K562 (cell line): Measurements from ENCODE around the gene MLLT1. TPM values are rescaled to one million over a fixed set of nuclear protein-coding genes. Genes with fewer than 3 reads are reported as not detected.

Experiments used
- ATAC-seq: fragments of 200-7000 bp; cut with Tn5 transposase; 3 replicates; pipeline ENCODE4 v1.9.1; 2020; ENCODE audit warnings: moderate library complexity
- BruUV-seq: library from RNA; stranded (reverse); fragments of 400-500 nt; replicated peaks from 2 replicates; lab custom pipeline; 2021; lab: Mats Ljungman, UMichigan
- CTCF ChIA-PET: fragments of 300-600 bp; formaldehyde crosslinking; extraction: SDS; loops from one replicate; lab custom pipeline; 2021; ENCODE audit warnings: low intra/inter-chr PET ratio; lab: Yijun Ruan, JAX
- POLR2A ChIA-PET: fragments of 300-600, 350-650 bp; sonication (Branson Sonifier 250); formaldehyde crosslinking; extraction: SDS; loops from one replicate; lab custom pipeline; 2021; ENCODE audit warnings: antibody characterized with exemption, inconsistent platforms; lab: Yijun Ruan, JAX
- DNase-seq, 4 experiments: peaks; one replicate each; pipeline versions ENCODE4 v3.0.0 to v3.0.0-alpha.2; 2011 to 2018; ENCODE audit warnings: low spot score in 3 of 4, mixed read lengths in 3 of 4; ENCODE audit errors: extremely low read depth in 1 of 4
- FAIRE-seq: peaks from 2 replicates; lab custom pipeline; 2011; peaks lifted over from hg19 to GRCh38; lab: Jason Lieb, UNC
- H2AFZ ChIP-seq: 2 replicates; pipeline ENCODE4 v1.6.0; 2011; ENCODE audit warnings: low read depth, low read length, control low read depth, inconsistent platforms
- H3K27ac ChIP-seq: fragments of 200-600 bp; 3 replicates; pipeline ENCODE4 v1.8.0; 2011; ENCODE audit warnings: low read depth, mild to moderate bottlenecking, control low read depth, inconsistent platforms, low read length, moderate library complexity, mixed read lengths; ENCODE audit errors: extremely low read depth
- H3K27me3 ChIP-seq, 2 experiments: fragments of 300-600 bp in 1 of 2; 2 replicates in 1 of 2; 3 replicates in 1 of 2; pipeline versions ENCODE4 v1.6.0 to v1.8.0; 2011; ENCODE audit warnings: inconsistent platforms in 2 of 2, low read length in 2 of 2, mild to moderate bottlenecking in 1 of 2, mixed read lengths in 1 of 2, moderate library complexity in 1 of 2; ENCODE audit not compliant: control insufficient read depth in 2 of 2, insufficient read depth in 2 of 2
- H3K36me3 ChIP-seq: fragments of 300-600 bp; 3 replicates; pipeline ENCODE4 v1.8.0; 2011; ENCODE audit warnings: mild to moderate bottlenecking, low read length, inconsistent platforms; ENCODE audit not compliant: control insufficient read depth, insufficient read depth
- H3K4me1 ChIP-seq, 2 experiments: fragments of 200-600 bp in 1 of 2; replicated peaks in 1 of 2; 2 replicates in 1 of 2; 3 replicates in 1 of 2; pipeline versions ENCODE4 v1.5.1 to v1.8.0; 2011; ENCODE audit warnings: inconsistent platforms in 2 of 2, low read length in 2 of 2, mild to moderate bottlenecking in 1 of 2, mixed read lengths in 1 of 2, moderate library complexity in 1 of 2; ENCODE audit not compliant: control insufficient read depth in 2 of 2, insufficient read depth in 2 of 2
- H3K4me2 ChIP-seq: 2 replicates; pipeline ENCODE4 v1.6.1; 2011; ENCODE audit warnings: low read length, control low read depth, inconsistent platforms, mixed read lengths; ENCODE audit not compliant: insufficient read depth
- H3K4me3 ChIP-seq: fragments of 200-600 bp; sonication (generic), shearing (Covaris generic); 2 replicates; pipeline ENCODE4 v1.5.1; 2016; ENCODE audit warnings: control low read depth, inconsistent platforms
- H3K79me2 ChIP-seq: fragments of 200-600 bp; 3 replicates; pipeline ENCODE4 v1.8.0; 2011; ENCODE audit warnings: low read length, inconsistent platforms; ENCODE audit not compliant: control insufficient read depth, insufficient read depth
- H3K9ac ChIP-seq, 2 experiments: 2 replicates each; pipeline versions ENCODE4 v1.6.0 to v1.6.1; 2011; ENCODE audit warnings: low read depth in 2 of 2, low read length in 2 of 2, control low read depth in 1 of 2, inconsistent platforms in 1 of 2, mild to moderate bottlenecking in 1 of 2, mixed read lengths in 1 of 2; ENCODE audit not compliant: insufficient read depth in 1 of 2
- H3K9me1 ChIP-seq: one replicate; pipeline ENCODE4 v1.6.0; 2011; ENCODE audit warnings: inconsistent platforms, mild to moderate bottlenecking, low read length, moderate library complexity; ENCODE audit not compliant: control insufficient read depth, insufficient read depth
- H3K9me3 ChIP-seq: replicated peaks from 2 replicates; pipeline ENCODE4 v1.5.1; 2011; ENCODE audit warnings: low read depth, low read length, inconsistent platforms; ENCODE audit not compliant: control insufficient read depth, insufficient read depth
- H4K20me1 ChIP-seq: replicated peaks from 2 replicates; pipeline ENCODE4 v1.6.1; 2011; ENCODE audit warnings: low read length, inconsistent platforms, mixed read lengths; ENCODE audit not compliant: control insufficient read depth, insufficient read depth
- AFF1 ChIP-seq, 2 experiments: fragments of 450-650 bp; IDR thresholded peaks; 2 replicates each; pipeline ENCODE4 v1.6.1; 2018; ENCODE audit warnings: mild to moderate bottlenecking in 2 of 2, low read depth in 1 of 2; ENCODE audit not compliant: partially characterized antibody in 2 of 2
- ATF2 ChIP-seq: sonication (generic); formaldehyde crosslinking; IDR thresholded peaks from 2 replicates; pipeline ENCODE4 v1.8.1; 2022; ENCODE audit warnings: missing genetic modification reagents
- ETS2 ChIP-seq: IDR thresholded peaks from 2 replicates; pipeline ENCODE4 v1.6.1; 2016; ENCODE audit warnings: borderline replicate concordance, missing genetic modification characterization, mild to moderate bottlenecking, moderate library complexity, missing compliant biosample characterization; ENCODE audit not compliant: poor library complexity, severe bottlenecking
- FOXJ2 ChIP-seq: fragments of 200-800 bp; sonication (Bioruptor generic); IDR thresholded peaks from 2 replicates; pipeline ENCODE4 v1.6.1; 2016; ENCODE audit warnings: missing genetic modification characterization, missing compliant biosample characterization
- HDAC2 ChIP-seq: fragments of 450-650 bp; IDR thresholded peaks from 2 replicates; pipeline ENCODE4 v1.6.1; 2016; ENCODE audit warnings: mild to moderate bottlenecking
- HNRNPH1 ChIP-seq: fragments of 200-400 bp; formaldehyde crosslinking; optimal IDR thresholded peaks from 2 replicates; pipeline ENCODE3; 2017; ENCODE audit warnings: low read depth, mild to moderate bottlenecking, low read length, moderate library complexity
- JUNB ChIP-seq: fragments of 450-650 bp; formaldehyde crosslinking; conservative IDR thresholded peaks from 2 replicates; pipeline ENCODE4 v1.4.0; 2020; ENCODE audit warnings: mild to moderate bottlenecking
- LARP7 ChIP-seq: fragments of 450-650 bp; IDR thresholded peaks from 2 replicates; pipeline ENCODE4 v1.6.1; 2016
- MAFF ChIP-seq: IDR thresholded peaks from 2 replicates; pipeline ENCODE4 v1.6.1; 2012; ENCODE audit warnings: low read length, improper control_type of control experiment
- MYNN ChIP-seq, 2 experiments: sonication (generic); formaldehyde crosslinking in 1 of 2; IDR thresholded peaks; 2 replicates each; pipeline versions ENCODE4 v1.5.0 to v1.6.1; 2016 to 2020; ENCODE audit warnings: antibody characterized with exemption in 1 of 2, missing genetic modification reagents in 1 of 2
- RBM34 ChIP-seq: fragments of 200-400 bp; formaldehyde crosslinking; IDR thresholded peaks from 2 replicates; pipeline ENCODE4 v1.6.1; 2018; ENCODE audit warnings: low read length, borderline replicate concordance; ENCODE audit not compliant: insufficient read depth
- SNRNP70 ChIP-seq: fragments of 200-400 bp; formaldehyde crosslinking; optimal IDR thresholded peaks from 2 replicates; pipeline ENCODE3; 2017; ENCODE audit warnings: low read depth, low read length
- SP1 ChIP-seq: sonication (generic); formaldehyde crosslinking; IDR thresholded peaks from 2 replicates; pipeline ENCODE4 v1.8.1; 2022; ENCODE audit warnings: mild to moderate bottlenecking, missing genetic modification reagents
- TAF9B ChIP-seq: fragments of 450-650 bp; IDR thresholded peaks from 2 replicates; pipeline ENCODE4 v1.6.1; 2018; ENCODE audit warnings: mild to moderate bottlenecking; ENCODE audit not compliant: partially characterized antibody
- TGIF2 ChIP-seq: sonication (generic); formaldehyde crosslinking; IDR thresholded peaks from 2 replicates; pipeline ENCODE4 v1.8.1; 2022; ENCODE audit warnings: mild to moderate bottlenecking, missing genetic modification reagents, moderate library complexity
- XRCC3 ChIP-seq: fragments of 450-650 bp; IDR thresholded peaks from 2 replicates; pipeline ENCODE4 v1.6.1; 2017; ENCODE audit warnings: mild to moderate bottlenecking, moderate library complexity
- ZNF277 ChIP-seq: fragments of 250-450 bp; sonication (Bioruptor Pico); IDR thresholded peaks from 2 replicates; pipeline ENCODE4 v1.8.0; 2022; ENCODE audit warnings: inconsistent platforms, mild to moderate bottlenecking, moderate library complexity, borderline replicate concordance
- WGBS: fragments of 100-300 bp; shearing (Covaris generic); methylation state at CpG from one replicate; pipeline ENCODE4 v1.1.6; 2016; ENCODE audit warnings: low coverage, mixed read lengths; ENCODE audit not compliant: insufficient coverage; ENCODE audit errors: missing lambda C conversion rate; 5-methylcytosine and 5-hydroxymethylcytosine counted together
- in situ Hi-C: fragments of 300-500 bp; cut with MboI; formaldehyde crosslinking; loops from 4 replicates; pipeline ENCODE4 v1.15.0; 2018; ENCODE audit warnings: inconsistent platforms, mixed read lengths
- intact Hi-C: fragments of 100-400 bp; cut with micrococcal nuclease; formaldehyde crosslinking; loops from 2 replicates; pipeline ENCODE4 v1.14.2; 2022
- polyA plus RNA-seq, 8 experiments: library from polyadenylated mRNA; depleted of rRNA in 4 of 8; stranded (reverse) in 5 of 8; unstranded in 3 of 8; fragments of >200 nt; fragmentation: Nextera tagmentation in 2 of 8; fragmentation: Illumina TruSeq in 1 of 8; extraction: Ambion mirVana in 2 of 8; extraction: Trizol in 1 of 8; gene quantifications; 2 replicates each; pipeline versions ENCODE4 v1.2.1 to v1.2.3, GENCODE V29; 2011 to 2014; ENCODE audit warnings: inconsistent platforms in 1 of 8, missing spikeins in 1 of 8
- total RNA-seq, 7 experiments: library from RNA; depleted of rRNA in 6 of 7; stranded (reverse); fragments of >200 nt in 6 of 7; fragmentation: Illumina TruSeq in 2 of 7; extraction: Trizol in 2 of 7; gene quantifications; 2 replicates each; pipeline versions ENCODE4 v1.2.1 to v1.2.3, GENCODE V29; 2011 to 2021; ENCODE audit warnings: low replicate concordance in 1 of 7

Gene MLLT1
- total and polyA plus RNA-seq, 9 of the 15 experiments (the other 6 are each of a cell fraction or from before 2014, with no cell fraction given), result 0.23 to 63.5 (median 15.4) TPM

GRCh38 chr19:6234527-6234926 lies 45.2 kb downstream of the MLLT1 start:
- H3K9me1 ChIP-seq, result peaks cover 20% of the 10 kb centered on the region
- H3K4me3 ChIP-seq, result no peak overlapping the region
- TF ChIP-seq ZNF277 (CRISPR knock-in tag) (no peak), RBM34 (no peak), ETS2 (tag) (no peak), LARP7 (no peak), ATF2 (CRISPR knock-in tag) (no peak), MYNN (IDR thresholded peaks at IDR 0.05) (no peak), MYNN (CRISPR knock-in tag; IDR thresholded peaks at IDR 0.05) (no peak), JUNB (CRISPR knock-in tag) (no peak), AFF1 (IDR thresholded peaks at IDR 0.05; ENCODE audit: low read depth in 1 of 2, partially characterized antibody in 2 of 2) (no peak), FOXJ2 (tag) (no peak), XRCC3 (no peak), SP1 (no peak), SNRNP70 (no peak), MAFF (no peak), HDAC2 (no peak), TGIF2 (no peak), HNRNPH1 (no peak), TAF9B (no peak)
- TF ChIP-seq, all 486 proteins: peak for 0
- Histone ChIP-seq H3K27me3 (no peaks in the 10 kb centered on the region), H3K36me3 (peaks cover 25% of the 10 kb centered on the region; the same call in 2 of the 3 replicates), H3K4me1 (peaks cover 22 to 59% of the 10 kb centered on the region in 2 experiments), H2AFZ (no peak overlapping the region), H4K20me1 (peaks cover 36% of the 10 kb centered on the region), H3K4me2 (peak overlapping the region; percentile 19; the same call in 1 of the 2 replicates), H3K9me3 (no peaks in the 10 kb centered on the region), H3K9ac (peak overlapping the region in 1 of 2 experiments; percentile 41; a peak in 1 of 4 replicates), H3K79me2 (peaks cover 85% of the 10 kb centered on the region), H3K27ac (no peak overlapping the region)
- FAIRE-seq, result no peak
- 78% methylated on average over 8 of the region's 8 CpGs for WGBS
- ChIA-PET POLR2A (interaction anchor here (1.0 kb wide), 1 partner anchor 8 kb away, joined by 3 read pairs; no protein-coding TSS in a partner anchor), CTCF (no interaction called here)
- no peak for DNase-seq
- no peak for ATAC-seq
- in situ Hi-C loops, result no loop called here
- intact Hi-C loops, result no loop called here
- no TSS peak for BruUV-seq
